Measurements from ENCODE around the gene DLX1.
"Not testable (repeated sequence)": the region's sequence is repeated elsewhere in the genome, so short reads cannot be mapped to it uniquely, and the experiment has no call there.

DLX1 gene

DNA sequence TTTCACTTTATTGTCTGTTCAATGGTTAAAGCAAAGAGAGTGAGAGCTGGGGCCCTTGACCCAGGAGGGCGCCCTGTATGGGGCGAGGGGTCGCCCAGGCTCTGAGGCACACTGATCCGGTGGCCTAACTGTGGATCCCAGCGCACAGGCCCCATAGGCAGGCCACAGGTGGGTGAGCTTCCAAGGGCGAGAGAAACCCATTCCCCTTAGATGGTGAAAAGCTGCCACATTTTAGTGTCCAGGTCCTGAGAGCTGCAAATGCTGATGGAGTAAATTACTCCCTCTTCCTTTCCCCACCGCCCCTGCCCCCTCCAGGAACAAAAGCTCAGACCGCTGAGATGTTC lies 23.3 kb downstream of the DLX1 start:
- no peak for DNase-seq (ENCODE audit: low read depth, low spot score)
- no peak overlapping the region for H3K4me3 ChIP-seq (ENCODE audit: low read depth, low read length)
- in situ Hi-C loops (cut with HindIII; ENCODE audit: low sequenced_read_pairs), result no loop called here
- TF ChIP-seq, protein P1, sequence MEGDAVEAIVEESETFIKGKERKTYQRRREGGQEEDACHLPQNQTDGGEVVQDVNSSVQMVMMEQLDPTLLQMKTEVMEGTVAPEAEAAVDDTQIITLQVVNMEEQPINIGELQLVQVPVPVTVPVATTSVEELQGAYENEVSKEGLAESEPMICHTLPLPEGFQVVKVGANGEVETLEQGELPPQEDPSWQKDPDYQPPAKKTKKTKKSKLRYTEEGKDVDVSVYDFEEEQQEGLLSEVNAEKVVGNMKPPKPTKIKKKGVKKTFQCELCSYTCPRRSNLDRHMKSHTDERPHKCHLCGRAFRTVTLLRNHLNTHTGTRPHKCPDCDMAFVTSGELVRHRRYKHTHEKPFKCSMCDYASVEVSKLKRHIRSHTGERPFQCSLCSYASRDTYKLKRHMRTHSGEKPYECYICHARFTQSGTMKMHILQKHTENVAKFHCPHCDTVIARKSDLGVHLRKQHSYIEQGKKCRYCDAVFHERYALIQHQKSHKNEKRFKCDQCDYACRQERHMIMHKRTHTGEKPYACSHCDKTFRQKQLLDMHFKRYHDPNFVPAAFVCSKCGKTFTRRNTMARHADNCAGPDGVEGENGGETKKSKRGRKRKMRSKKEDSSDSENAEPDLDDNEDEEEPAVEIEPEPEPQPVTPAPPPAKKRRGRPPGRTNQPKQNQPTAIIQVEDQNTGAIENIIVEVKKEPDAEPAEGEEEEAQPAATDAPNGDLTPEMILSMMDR (IDR thresholded peaks at IDR 0.05; ENCODE audit: low read depth, low read length), result no peak

DNA sequence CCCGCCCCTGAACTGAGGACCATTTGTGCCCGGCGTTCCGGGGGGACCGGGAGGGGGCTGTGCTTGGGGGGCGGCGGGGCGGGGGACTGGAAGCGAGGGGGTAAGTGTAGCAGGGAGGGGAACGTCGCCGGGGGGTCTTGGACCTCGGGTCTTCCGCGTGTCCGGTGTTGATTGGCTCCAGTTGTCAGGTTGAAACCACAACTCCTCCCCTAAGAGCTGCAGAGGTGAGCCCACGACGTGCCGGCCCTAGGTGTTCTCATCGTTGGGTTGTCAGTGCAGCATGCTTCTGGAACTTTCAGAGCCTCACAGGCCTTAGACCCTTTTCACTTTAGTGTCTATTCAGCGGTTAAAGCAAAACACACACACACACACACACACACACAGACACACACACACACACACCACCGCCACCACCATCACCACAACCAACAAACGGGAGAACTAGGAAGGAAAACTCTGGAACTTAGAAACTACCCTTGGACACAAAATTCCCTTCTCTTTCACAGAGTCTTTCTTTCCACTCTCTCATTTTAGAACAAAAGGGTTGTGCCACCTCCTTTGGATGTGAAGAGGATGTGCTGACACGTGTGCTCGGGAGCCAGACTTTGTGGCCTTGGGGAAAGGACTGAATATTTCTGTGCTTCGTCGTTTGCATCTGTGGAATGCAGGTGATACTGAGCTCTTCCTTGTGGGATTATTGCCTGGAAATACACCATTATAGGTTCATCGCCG lies 24.1 kb downstream of the DLX1 start:
- no peak for DNase-seq (ENCODE audit: low read depth, low spot score)
- in situ Hi-C loops (cut with HindIII; ENCODE audit: low sequenced_read_pairs), result no loop called here
- TF ChIP-seq, protein P1 (IDR thresholded peaks at IDR 0.05; ENCODE audit: low read depth, low read length), result no peak
- H3K4me3 ChIP-seq (ENCODE audit: low read depth, low read length), result no peak overlapping the region

DNA sequence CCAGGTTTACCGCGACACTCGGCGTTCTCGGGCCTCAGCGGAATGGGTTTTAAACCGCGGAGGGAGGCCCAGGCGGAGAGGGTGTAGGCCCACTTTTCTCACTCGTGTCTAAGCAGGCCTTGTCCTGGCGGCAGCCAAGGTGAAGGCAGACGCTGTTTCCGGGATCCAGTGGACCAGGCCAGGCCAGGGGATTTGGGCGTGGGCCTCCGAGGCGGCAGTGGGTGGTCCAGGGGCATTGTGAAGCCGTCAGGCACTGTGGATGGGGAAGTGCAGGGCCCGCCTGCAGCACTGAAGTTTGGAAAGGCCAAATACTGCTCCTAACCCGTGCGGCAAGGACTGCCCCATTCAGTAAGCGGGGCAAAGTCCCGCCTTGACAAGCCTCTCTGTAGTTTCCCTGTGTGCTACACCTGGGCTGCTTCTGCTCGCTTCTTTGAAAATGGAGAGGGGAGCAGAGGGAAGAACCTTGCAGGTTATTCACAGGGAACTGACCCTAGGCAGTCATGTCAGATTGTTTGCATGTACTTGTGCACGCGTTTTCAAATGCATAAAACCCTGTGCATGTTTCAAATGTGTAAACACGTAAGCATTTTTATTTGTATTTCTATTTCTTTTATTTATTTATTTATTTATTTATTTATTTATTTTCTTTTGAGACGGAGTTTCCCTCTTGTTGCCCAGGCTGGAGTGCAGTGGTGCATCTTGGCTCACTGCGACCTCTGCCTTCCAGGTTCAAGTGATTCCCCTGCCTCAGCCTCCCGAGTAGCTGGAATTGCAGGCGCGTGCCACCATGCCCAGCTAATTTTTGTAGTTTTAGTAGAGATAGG lies 24.9 kb downstream of the DLX1 start:
- no peak for DNase-seq (ENCODE audit: low read depth, low spot score)
- no peak overlapping the region for H3K4me3 ChIP-seq (ENCODE audit: low read depth, low read length)
- in situ Hi-C loops (cut with HindIII; ENCODE audit: low sequenced_read_pairs), result no loop called here

DNA sequence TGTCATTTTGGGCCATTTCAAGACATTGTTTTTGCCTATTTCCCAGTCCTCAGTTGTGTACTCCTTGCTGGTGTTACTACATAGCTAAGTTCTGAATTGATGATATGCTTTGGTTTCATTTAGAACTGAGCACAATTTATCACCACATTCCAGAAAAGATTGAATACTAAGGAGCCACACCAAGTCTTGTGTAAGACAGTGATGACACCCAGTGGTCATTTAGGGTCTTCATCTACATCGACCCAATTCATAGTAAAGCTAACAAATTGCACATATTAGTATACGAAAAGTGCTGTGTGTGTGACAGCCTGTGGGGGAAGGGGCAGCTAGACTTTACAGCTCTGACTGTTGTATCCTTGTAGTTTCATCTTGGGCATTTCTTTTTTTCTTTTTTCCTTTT lies 28.3 kb downstream of the DLX1 start:
- H3K4me3 ChIP-seq (ENCODE audit: low read depth, low read length), result no peak overlapping the region
- peak; percentile 42 for DNase-seq (ENCODE audit: low read depth, low spot score)
- TF ChIP-seq, protein P1 (IDR thresholded peaks at IDR 0.05; ENCODE audit: low read depth, low read length), result peak; percentile 35
- in situ Hi-C loops (cut with HindIII; ENCODE audit: low sequenced_read_pairs), result no loop called here

More for the DNA sequence above, 24.9 kb downstream of the DLX1 start:
- TF ChIP-seq, protein P1 (IDR thresholded peaks at IDR 0.05; ENCODE audit: low read depth, low read length), result no peak

DNA sequence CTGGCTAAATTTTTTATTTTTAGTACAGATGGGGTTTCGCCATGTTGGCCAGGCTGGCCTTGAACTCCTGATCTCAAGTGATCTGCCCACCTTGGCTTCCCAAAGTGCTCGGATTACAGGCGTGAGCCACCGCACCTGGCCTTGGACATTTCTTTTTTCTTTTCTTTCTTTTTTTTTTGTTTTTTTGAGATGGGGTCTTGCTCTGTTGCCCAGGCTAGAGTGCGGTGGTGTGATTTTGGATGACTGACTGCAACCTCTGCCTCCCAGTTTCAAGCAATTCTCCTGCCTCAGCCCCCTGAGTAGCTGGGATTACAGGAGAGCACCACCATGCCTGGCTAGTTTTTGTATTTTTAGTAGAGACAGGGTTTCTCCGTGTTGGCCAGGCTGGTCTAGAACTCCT lies 28.9 kb downstream of the DLX1 start:
- H3K4me3 ChIP-seq (ENCODE audit: low read depth, low read length); DNase-seq (ENCODE audit: low read depth, low spot score); in situ Hi-C loops (cut with HindIII; ENCODE audit: low sequenced_read_pairs): not testable (repeated sequence)

DNA sequence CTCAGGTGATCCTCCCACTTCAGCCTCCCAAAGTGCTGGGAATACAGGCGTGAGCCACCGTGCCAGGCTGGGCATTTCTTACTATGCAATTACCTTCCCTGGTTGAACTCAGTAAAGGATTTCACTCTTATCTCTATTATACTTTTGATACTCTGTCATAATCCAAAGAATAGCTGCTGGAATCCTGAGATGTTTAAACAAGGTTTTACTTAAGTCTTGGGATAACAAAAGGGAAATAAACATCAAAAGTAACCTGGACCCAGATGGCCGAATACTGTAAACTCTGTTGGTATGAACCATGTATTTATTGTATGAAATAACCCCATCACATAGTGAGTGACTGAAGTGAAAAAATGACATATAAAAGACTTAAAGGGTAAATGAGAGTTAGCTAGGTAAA lies 29.3 kb downstream of the DLX1 start:
- TF ChIP-seq, protein P1 (IDR thresholded peaks at IDR 0.05; ENCODE audit: low read depth, low read length), result no peak
- in situ Hi-C loops (cut with HindIII; ENCODE audit: low sequenced_read_pairs), result no loop called here
- DNase-seq (ENCODE audit: low read depth, low spot score), result no peak
- H3K4me3 ChIP-seq (ENCODE audit: low read depth, low read length), result no peak overlapping the region

DNA sequence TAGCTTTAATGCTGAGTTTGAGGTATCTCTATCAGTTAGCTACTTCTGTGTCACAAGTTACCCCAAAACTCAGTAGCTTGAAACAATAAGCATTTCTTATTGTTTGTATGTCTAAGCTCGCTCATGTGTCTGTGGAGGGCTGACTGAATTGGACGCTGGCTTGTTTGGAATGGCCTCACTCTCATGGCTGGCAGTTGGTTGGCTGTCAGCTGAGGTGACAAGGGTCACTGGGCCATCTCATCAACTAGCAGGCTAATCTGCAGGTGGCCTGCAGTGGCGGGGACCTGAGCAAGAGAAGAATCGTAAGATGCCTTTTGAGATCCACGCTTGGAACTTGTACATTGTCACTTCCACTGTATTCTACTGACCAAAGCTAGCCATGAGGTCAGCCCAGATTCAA lies 30.8 kb downstream of the DLX1 start:
- TF ChIP-seq, protein P1 (IDR thresholded peaks at IDR 0.05; ENCODE audit: low read depth, low read length), result no peak
- in situ Hi-C loops (cut with HindIII; ENCODE audit: low sequenced_read_pairs), result no loop called here

More for the DNA sequence above, 30.8 kb downstream of the DLX1 start:
- no peak for DNase-seq (ENCODE audit: low read depth, low spot score)
- H3K4me3 ChIP-seq (ENCODE audit: low read depth, low read length), result no peak overlapping the region

All from astrocyte of the spinal cord (primary cell).